ENCODE measurements around the gene RALGPS2. TPM values are rescaled to one million over a fixed set of nuclear protein-coding genes. Genes with fewer than 3 reads are reported as not detected.

Gene RALGPS2
- total RNA-seq, 1 experiment from 2014 or later: 19.3 TPM

GRCh38 chr1:178898401-178898800 is 173.4 kb downstream of the RALGPS2 start:
- Histone ChIP-seq H3K79me2 (ENCODE audit: low read length) (no peaks in the 10 kb centered on the region), H3K9me3 (ENCODE audit: low read length) (no peaks in the 10 kb centered on the region), H3F3A (ENCODE audit: low read length, unreplicated experiment) (no peaks in the 10 kb centered on the region), H3K4me3 (ENCODE audit: low read length) (no peak overlapping the region), H3K27me3 (ENCODE audit: low read length) (no peaks in the 10 kb centered on the region), H3K4me2 (ENCODE audit: low read length) (no peak overlapping the region), H4K20me1 (ENCODE audit: low read length) (no peaks in the 10 kb centered on the region), H3K4me1 (ENCODE audit: insufficient read depth, low read length) (no peaks in the 10 kb centered on the region), H3K36me3 (ENCODE audit: low read depth, low read length) (peaks cover 5% of the 10 kb centered on the region; the same call in 1 of the 2 replicates), H2AFZ (ENCODE audit: low read length) (no peak overlapping the region), H3K27ac (ENCODE audit: low read length) (no peak overlapping the region), H3K9ac (ENCODE audit: low read length) (no peak overlapping the region), H3K9me2 (replicated peaks; ENCODE audit: low read length) (no peaks in the 10 kb centered on the region)
- TF ChIP-seq EZH2phosphoT487 (IDR thresholded peaks at IDR 0.05; ENCODE audit: borderline replicate concordance, low read length) (no peak), EZH2 (IDR thresholded peaks at IDR 0.05; ENCODE audit: low read length, unreplicated experiment) (no peak)
- TF ChIP-seq, protein P1, sequence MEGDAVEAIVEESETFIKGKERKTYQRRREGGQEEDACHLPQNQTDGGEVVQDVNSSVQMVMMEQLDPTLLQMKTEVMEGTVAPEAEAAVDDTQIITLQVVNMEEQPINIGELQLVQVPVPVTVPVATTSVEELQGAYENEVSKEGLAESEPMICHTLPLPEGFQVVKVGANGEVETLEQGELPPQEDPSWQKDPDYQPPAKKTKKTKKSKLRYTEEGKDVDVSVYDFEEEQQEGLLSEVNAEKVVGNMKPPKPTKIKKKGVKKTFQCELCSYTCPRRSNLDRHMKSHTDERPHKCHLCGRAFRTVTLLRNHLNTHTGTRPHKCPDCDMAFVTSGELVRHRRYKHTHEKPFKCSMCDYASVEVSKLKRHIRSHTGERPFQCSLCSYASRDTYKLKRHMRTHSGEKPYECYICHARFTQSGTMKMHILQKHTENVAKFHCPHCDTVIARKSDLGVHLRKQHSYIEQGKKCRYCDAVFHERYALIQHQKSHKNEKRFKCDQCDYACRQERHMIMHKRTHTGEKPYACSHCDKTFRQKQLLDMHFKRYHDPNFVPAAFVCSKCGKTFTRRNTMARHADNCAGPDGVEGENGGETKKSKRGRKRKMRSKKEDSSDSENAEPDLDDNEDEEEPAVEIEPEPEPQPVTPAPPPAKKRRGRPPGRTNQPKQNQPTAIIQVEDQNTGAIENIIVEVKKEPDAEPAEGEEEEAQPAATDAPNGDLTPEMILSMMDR (conservative IDR thresholded peaks at IDR 0.05; ENCODE audit: low read depth, low read length): no peak
- ChIA-PET POLR2A (ENCODE audit: unreplicated experiment) (no interaction called here), CTCF (no interaction called here)
- no peak for DNase-seq
- ATAC-seq: no peak
- intact Hi-C loops (cut with micrococcal nuclease): loop anchor here (10.0 kb wide), 1 partner anchor 364 kb away; no protein-coding TSS in a partner anchor
- no TSS peak for BruUV-seq (replicated peaks)

GRCh38 chr1:178899402-178899801 is 174.4 kb downstream of the RALGPS2 start:
- H3K4me3 ChIP-seq (ENCODE audit: low read length): no peak overlapping the region
- H3K4me2 ChIP-seq (ENCODE audit: low read length): no peak overlapping the region
- BruUV-seq (replicated peaks): no TSS peak
- H3K4me1 ChIP-seq (ENCODE audit: insufficient read depth, low read length): no peaks in the 10 kb centered on the region
- ChIA-PET POLR2A (ENCODE audit: unreplicated experiment) (no interaction called here), CTCF (no interaction called here)
- intact Hi-C loops (cut with micrococcal nuclease): loop anchor here (10.0 kb wide), 1 partner anchor 365 kb away; no protein-coding TSS in a partner anchor
- no peaks in the 10 kb centered on the region for H4K20me1 ChIP-seq (ENCODE audit: low read length)
- no peak for ATAC-seq
- no peak for TF ChIP-seq EZH2 (IDR thresholded peaks at IDR 0.05; ENCODE audit: low read length, unreplicated experiment)
- TF ChIP-seq, protein P1 (conservative IDR thresholded peaks at IDR 0.05; ENCODE audit: low read depth, low read length): no peak
- TF ChIP-seq EZH2phosphoT487 (IDR thresholded peaks at IDR 0.05; ENCODE audit: borderline replicate concordance, low read length): no peak
- H3K79me2 ChIP-seq (ENCODE audit: low read length): no peaks in the 10 kb centered on the region
- H3K9me3 ChIP-seq (ENCODE audit: low read length): no peaks in the 10 kb centered on the region
- H3K36me3 ChIP-seq (ENCODE audit: low read depth, low read length): peaks cover under 1% of the 10 kb centered on the region; the same call in 1 of the 2 replicates
- H3K27me3 ChIP-seq (ENCODE audit: low read length): no peaks in the 10 kb centered on the region
- H3F3A ChIP-seq (ENCODE audit: low read length, unreplicated experiment): no peaks in the 10 kb centered on the region
- no peak for DNase-seq
- no peak overlapping the region for H3K9ac ChIP-seq (ENCODE audit: low read length)
- no peak overlapping the region for H3K27ac ChIP-seq (ENCODE audit: low read length)
- H2AFZ ChIP-seq (ENCODE audit: low read length): no peak overlapping the region
- no peaks in the 10 kb centered on the region for H3K9me2 ChIP-seq (replicated peaks; ENCODE audit: low read length)

- Histone ChIP-seq H3F3A (ENCODE audit: low read length, unreplicated experiment) (no peaks in the 10 kb centered on the region), H3K36me3 (ENCODE audit: low read depth, low read length) (peaks cover 6% of the 10 kb centered on the region; the same call in 1 of the 2 replicates), H3K4me1 (ENCODE audit: insufficient read depth, low read length) (no peaks in the 10 kb centered on the region), H4K20me1 (ENCODE audit: low read length) (no peaks in the 10 kb centered on the region), H3K4me3 (ENCODE audit: low read length) (no peak overlapping the region), H3K4me2 (ENCODE audit: low read length) (no peak overlapping the region), H3K79me2 (ENCODE audit: low read length) (no peaks in the 10 kb centered on the region), H3K9me3 (ENCODE audit: low read length) (no peaks in the 10 kb centered on the region), H3K9ac (ENCODE audit: low read length) (no peak overlapping the region), H3K9me2 (replicated peaks; ENCODE audit: low read length) (no peaks in the 10 kb centered on the region), H3K27me3 (ENCODE audit: low read length) (no peaks in the 10 kb centered on the region), H3K27ac (ENCODE audit: low read length) (no peak overlapping the region), H2AFZ (ENCODE audit: low read length) (no peak overlapping the region)
- DNase-seq: no peak
- TF ChIP-seq EZH2phosphoT487 (IDR thresholded peaks at IDR 0.05; ENCODE audit: borderline replicate concordance, low read length) (no peak), EZH2 (IDR thresholded peaks at IDR 0.05; ENCODE audit: low read length, unreplicated experiment) (no peak)
- no TSS peak for BruUV-seq (replicated peaks)
- ChIA-PET CTCF (interaction anchor here (0.7 kb wide), 1 partner anchor 90 kb away, joined by 3 read pairs; no protein-coding TSS in a partner anchor), POLR2A (ENCODE audit: unreplicated experiment) (no interaction called here)
- ATAC-seq: no peak
- intact Hi-C loops (cut with micrococcal nuclease): no loop called here
These were observed 176.6 kb downstream of the RALGPS2 start for GRCh38 chr1:178901482-178902125.

All from PC-3 (cell line).